Activated B cell treated with CpG ODN at 0.5 μM for 24 hours (primary cell): ENCODE data around the gene CGRRF1. TPM values are rescaled to one million over a fixed set of nuclear protein-coding genes. Genes with fewer than 3 reads are reported as not detected.

Experiments used
- ATAC-seq: fragments of 200-7000 bp; cut with Tn5 transposase; one replicate; pipeline ENCODE4 v1.10.0; 2021; ENCODE audit warnings: low read depth, mild to moderate bottlenecking, moderate library complexity
- CTCF ChIA-PET: fragments of 350-600 bp; sonication (Branson Sonifier 250); formaldehyde crosslinking; loops from one replicate; lab custom pipeline; 2021; ENCODE audit warnings: antibody characterized with exemption; lab: Charles Lee
- POLR2A ChIA-PET: fragments of 350-600 bp; sonication (Branson Sonifier 250); formaldehyde crosslinking; loops from one replicate; lab custom pipeline; 2021; ENCODE audit warnings: antibody characterized with exemption; lab: Charles Lee
- DNase-seq: peaks from one replicate; pipeline ENCODE4 v3.0.0; 2022
- H3K27ac Mint-ChIP-seq: one replicate; pipeline ENCODE4 v1.8.0; 2020; ENCODE audit warnings: mixed read lengths
- H3K27me3 Mint-ChIP-seq: one replicate; pipeline ENCODE4 v1.8.0; 2021; ENCODE audit warnings: mixed read lengths
- H3K36me3 Mint-ChIP-seq: one replicate; pipeline ENCODE4 v1.8.0; 2021; ENCODE audit warnings: low read depth, mixed read lengths
- H3K4me1 Mint-ChIP-seq: one replicate; pipeline ENCODE4 v1.8.0; 2021; ENCODE audit warnings: mixed read lengths
- H3K4me3 Mint-ChIP-seq: one replicate; pipeline ENCODE4 v1.8.0; 2020; ENCODE audit warnings: mild to moderate bottlenecking, mixed read lengths
- H3K9me3 Mint-ChIP-seq: one replicate; pipeline ENCODE4 v1.8.0; 2020; ENCODE audit warnings: mixed read lengths
- CTCF ChIP-seq: fragments of 200-600 bp; IDR thresholded peaks from one replicate; pipeline ENCODE4 v1.8.0; 2022; ENCODE audit warnings: antibody characterized with exemption, mild to moderate bottlenecking
- intact Hi-C: fragments of 100-400 bp; cut with micrococcal nuclease; formaldehyde crosslinking; loops from one replicate; pipeline ENCODE4 v1.15.1; 2024
- total RNA-seq: library from RNA; stranded (reverse); gene quantifications from 2 replicates; pipeline ENCODE4 v1.2.3, GENCODE V29; 2022

CGRRF1 gene
- total RNA-seq, 1 donor from 2014 or later, result 11.9 TPM

GRCh38 chr14:54580933-54581332, 71.2 kb downstream of the CGRRF1 start:
- Mint-ChIP-seq H3K9me3 (no peaks in the 10 kb centered on the region), H3K4me3 (no peak overlapping the region), H3K4me1 (no peaks in the 10 kb centered on the region), H3K36me3 (peaks cover 2% of the 10 kb centered on the region), H3K27me3 (no peaks in the 10 kb centered on the region), H3K27ac (no peak overlapping the region)
- TF ChIP-seq CTCF, result no peak
- intact Hi-C loops, result no loop called here
- ChIA-PET POLR2A (no interaction called here), CTCF (interaction anchor here (1.2 kb wide), 1 partner anchor 16 kb away, joined by 3 read pairs; no protein-coding TSS in a partner anchor)
- ATAC-seq (no peak), DNase-seq (no peak)

- H3K27ac Mint-ChIP-seq, result no peak overlapping the region
- TF ChIP-seq CTCF, result no peak
- no peak for ATAC-seq
- ChIA-PET CTCF (interaction anchor here (1.2 kb wide), 1 partner anchor 18 kb away, joined by 3 read pairs; no protein-coding TSS in a partner anchor), POLR2A (no interaction called here)
- peaks cover 5% of the 10 kb centered on the region for H3K36me3 Mint-ChIP-seq
- H3K4me1 Mint-ChIP-seq, result no peaks in the 10 kb centered on the region
- no peaks in the 10 kb centered on the region for H3K27me3 Mint-ChIP-seq
- peaks cover 4% of the 10 kb centered on the region for H3K9me3 Mint-ChIP-seq
- DNase-seq, result no peak
- intact Hi-C loops, result no loop called here
- H3K4me3 Mint-ChIP-seq, result no peak overlapping the region
These were observed 72.6 kb downstream of the CGRRF1 start for GRCh38 chr14:54582334-54582733.

- H3K36me3 Mint-ChIP-seq, result peaks cover 5% of the 10 kb centered on the region
- ATAC-seq, result no peak
- TF ChIP-seq CTCF, result no peak
- H3K9me3 Mint-ChIP-seq, result peaks cover 4% of the 10 kb centered on the region
- H3K4me1 Mint-ChIP-seq, result no peaks in the 10 kb centered on the region
- POLR2A ChIA-PET, result no interaction called here
- H3K4me3 Mint-ChIP-seq, result no peak overlapping the region
- no peaks in the 10 kb centered on the region for H3K27me3 Mint-ChIP-seq
- intact Hi-C loops, result no loop called here
- no peak for DNase-seq
- CTCF ChIA-PET, result no interaction called here
- no peak overlapping the region for H3K27ac Mint-ChIP-seq
These were observed 74.4 kb downstream of the CGRRF1 start for GRCh38 chr14:54584097-54584496.

GRCh38 chr14:54585214-54585613, 75.5 kb downstream of the CGRRF1 start:
- CTCF ChIA-PET, result no interaction called here
- H3K27me3 Mint-ChIP-seq, result no peaks in the 10 kb centered on the region
- intact Hi-C loops, result no loop called here
- TF ChIP-seq CTCF, result no peak
- POLR2A ChIA-PET, result no interaction called here
- H3K4me3 Mint-ChIP-seq, result no peak overlapping the region
- ATAC-seq (no peak), DNase-seq (no peak)
- no peaks in the 10 kb centered on the region for H3K4me1 Mint-ChIP-seq
- peaks cover 4% of the 10 kb centered on the region for H3K9me3 Mint-ChIP-seq
- H3K36me3 Mint-ChIP-seq, result peaks cover 5% of the 10 kb centered on the region
- no peak overlapping the region for H3K27ac Mint-ChIP-seq

Other genes with a start within 250 kb of the CGRRF1 start
- gene CDKN3, start 112.9 kb upstream of the CGRRF1 start, total RNA-seq, result 0.91 and 1.6 TPM in 2 replicates
- 40.6 and 43.5 TPM in 2 replicates for gene CNIH1, start 68.5 kb upstream of the CGRRF1 start, total RNA-seq
- gene GMFB, start 20.9 kb upstream of the CGRRF1 start, total RNA-seq, result 39.5 and 43.0 TPM in 2 replicates
- gene SAMD4A, start 57.2 kb downstream of the CGRRF1 start, total RNA-seq, result 6.4 and 8.7 TPM in 2 replicates